Esophagus squamous epithelium (tissue), 4 donors: Measurements from ENCODE around the gene KCTD7.

ENCODE experiments used
- POLR2A ChIP-seq, 4 donors: fragments of 450-650 bp; IDR thresholded peaks; one replicate each; pipeline ENCODE4 v1.6.1; 2017; ENCODE audit warnings: antibody characterized with exemption in 4 of 4, mild to moderate bottlenecking in 4 of 4, moderate library complexity in 3 of 4
- TF ChIP-seq, protein P1 (sequence below), 6 experiments: fragments of 450-650 bp in 4 of 6; fragments of 200-600 bp in 2 of 6; sonication (generic) in 2 of 6; IDR thresholded peaks; one replicate each; pipeline ENCODE4 v1.5.1; 2016 to 2019; ENCODE audit warnings: antibody characterized with exemption in 6 of 6, mild to moderate bottlenecking in 4 of 6, moderate library complexity in 4 of 6

DNA sequence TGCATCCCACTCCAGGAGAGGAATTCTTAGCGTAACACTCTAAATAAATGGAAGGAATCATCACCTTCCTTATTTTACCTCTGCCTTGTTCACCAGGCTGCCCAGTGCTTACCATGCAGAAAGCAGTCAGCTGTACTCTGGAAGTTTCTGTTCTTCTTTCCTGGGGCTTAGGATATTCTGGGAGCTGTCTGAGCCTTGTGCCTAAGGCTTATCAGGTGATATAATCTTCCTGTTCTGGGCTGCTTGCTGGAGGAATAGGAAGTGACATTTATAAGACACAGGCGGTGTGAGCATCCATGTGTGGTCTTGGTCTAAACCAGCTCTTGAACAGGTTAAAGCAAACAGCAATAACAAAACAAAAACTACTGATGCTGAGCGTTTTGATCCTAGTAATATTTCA lies 13.5 kb downstream of the KCTD7 start:
- TF ChIP-seq, protein P1, sequence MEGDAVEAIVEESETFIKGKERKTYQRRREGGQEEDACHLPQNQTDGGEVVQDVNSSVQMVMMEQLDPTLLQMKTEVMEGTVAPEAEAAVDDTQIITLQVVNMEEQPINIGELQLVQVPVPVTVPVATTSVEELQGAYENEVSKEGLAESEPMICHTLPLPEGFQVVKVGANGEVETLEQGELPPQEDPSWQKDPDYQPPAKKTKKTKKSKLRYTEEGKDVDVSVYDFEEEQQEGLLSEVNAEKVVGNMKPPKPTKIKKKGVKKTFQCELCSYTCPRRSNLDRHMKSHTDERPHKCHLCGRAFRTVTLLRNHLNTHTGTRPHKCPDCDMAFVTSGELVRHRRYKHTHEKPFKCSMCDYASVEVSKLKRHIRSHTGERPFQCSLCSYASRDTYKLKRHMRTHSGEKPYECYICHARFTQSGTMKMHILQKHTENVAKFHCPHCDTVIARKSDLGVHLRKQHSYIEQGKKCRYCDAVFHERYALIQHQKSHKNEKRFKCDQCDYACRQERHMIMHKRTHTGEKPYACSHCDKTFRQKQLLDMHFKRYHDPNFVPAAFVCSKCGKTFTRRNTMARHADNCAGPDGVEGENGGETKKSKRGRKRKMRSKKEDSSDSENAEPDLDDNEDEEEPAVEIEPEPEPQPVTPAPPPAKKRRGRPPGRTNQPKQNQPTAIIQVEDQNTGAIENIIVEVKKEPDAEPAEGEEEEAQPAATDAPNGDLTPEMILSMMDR (IDR thresholded peaks at IDR 0.05) = no peak
- no peak for TF ChIP-seq POLR2A (IDR thresholded peaks at IDR 0.05)
